DOHH2 (cell line): ENCODE data around the gene OR1N1.

Source experiments
- H3F3A ChIP-seq: fragments of 200-600 bp; sonication (generic), shearing (Covaris generic); 2 replicates; pipeline ENCODE4 v1.6.0; 2016; ENCODE audit warnings: antibody characterized with exemption, mild to moderate bottlenecking; ENCODE audit not compliant: control insufficient read depth, insufficient read depth
- H3K27ac ChIP-seq: fragments of 200-600 bp; sonication (generic); 2 replicates; pipeline ENCODE4 v1.5.1; 2014; ENCODE audit warnings: low read depth, mild to moderate bottlenecking, low read length, moderate library complexity
- H3K27me3 ChIP-seq: fragments of 200-600 bp; sonication (generic); 2 replicates; pipeline ENCODE4 v1.6.1; 2014; ENCODE audit warnings: mild to moderate bottlenecking, low read length, mixed read lengths; ENCODE audit not compliant: control insufficient read depth
- H3K36me3 ChIP-seq: fragments of 200-600 bp; sonication (generic); 2 replicates; pipeline ENCODE4 v1.6.1; 2014; ENCODE audit warnings: mild to moderate bottlenecking, low read length, moderate library complexity, mixed read lengths; ENCODE audit not compliant: control insufficient read depth
- H3K4me1 ChIP-seq: fragments of 200-600 bp; sonication (generic); 2 replicates; pipeline ENCODE4 v1.6.1; 2014; ENCODE audit warnings: mild to moderate bottlenecking, low read length, mixed read lengths; ENCODE audit not compliant: control insufficient read depth
- H3K4me2 ChIP-seq: fragments of 200-600 bp; sonication (generic); 2 replicates; pipeline ENCODE4 v1.6.0; 2014; ENCODE audit warnings: mild to moderate bottlenecking, low read length, moderate library complexity
- H3K4me3 ChIP-seq: fragments of 200-600 bp; sonication (generic); 2 replicates; pipeline ENCODE4 v1.5.1; 2014; ENCODE audit warnings: mild to moderate bottlenecking, low read length, mixed read lengths
- H3K79me2 ChIP-seq: fragments of 200-600 bp; sonication (generic); 2 replicates; pipeline ENCODE4 v1.6.1; 2014; ENCODE audit warnings: mild to moderate bottlenecking, low read length, mixed read lengths; ENCODE audit not compliant: control insufficient read depth
- H3K9me2 ChIP-seq: fragments of 200-600 bp; sonication (generic); replicated peaks from 2 replicates; pipeline ENCODE4 v1.6.1; 2014; ENCODE audit warnings: mild to moderate bottlenecking, low read length, mixed read lengths; ENCODE audit not compliant: control insufficient read depth
- H3K9me3 ChIP-seq: fragments of 200-600 bp; sonication (generic); 2 replicates; pipeline ENCODE4 v1.6.1; 2014; ENCODE audit warnings: antibody characterized with exemption, low read length, mixed read lengths; ENCODE audit not compliant: control insufficient read depth, insufficient read depth
- H4K20me1 ChIP-seq: fragments of 200-600 bp; sonication (generic); 2 replicates; pipeline ENCODE4 v1.6.0; 2014; ENCODE audit warnings: low read depth, mild to moderate bottlenecking, antibody characterized with exemption, low read length, moderate library complexity; ENCODE audit not compliant: control insufficient read depth, insufficient read depth
- CTCF ChIP-seq: fragments of 200-600 bp; sonication (generic); IDR thresholded peaks from one replicate; pipeline ENCODE4 v1.5.1; 2014; ENCODE audit warnings: antibody characterized with exemption, mild to moderate bottlenecking, low read depth, low read length; ENCODE audit not compliant: poor library complexity, severe bottlenecking
- EZH2phosphoT487 ChIP-seq: fragments of 200-600 bp; sonication (generic); IDR thresholded peaks from 2 replicates; pipeline ENCODE4 v1.6.1; 2017; ENCODE audit warnings: borderline replicate concordance, mild to moderate bottlenecking, antibody characterized with exemption, low read length, moderate library complexity, mixed read lengths

The OR1N1 gene, protein sequence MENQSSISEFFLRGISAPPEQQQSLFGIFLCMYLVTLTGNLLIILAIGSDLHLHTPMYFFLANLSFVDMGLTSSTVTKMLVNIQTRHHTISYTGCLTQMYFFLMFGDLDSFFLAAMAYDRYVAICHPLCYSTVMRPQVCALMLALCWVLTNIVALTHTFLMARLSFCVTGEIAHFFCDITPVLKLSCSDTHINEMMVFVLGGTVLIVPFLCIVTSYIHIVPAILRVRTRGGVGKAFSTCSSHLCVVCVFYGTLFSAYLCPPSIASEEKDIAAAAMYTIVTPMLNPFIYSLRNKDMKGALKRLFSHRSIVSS

DNA sequence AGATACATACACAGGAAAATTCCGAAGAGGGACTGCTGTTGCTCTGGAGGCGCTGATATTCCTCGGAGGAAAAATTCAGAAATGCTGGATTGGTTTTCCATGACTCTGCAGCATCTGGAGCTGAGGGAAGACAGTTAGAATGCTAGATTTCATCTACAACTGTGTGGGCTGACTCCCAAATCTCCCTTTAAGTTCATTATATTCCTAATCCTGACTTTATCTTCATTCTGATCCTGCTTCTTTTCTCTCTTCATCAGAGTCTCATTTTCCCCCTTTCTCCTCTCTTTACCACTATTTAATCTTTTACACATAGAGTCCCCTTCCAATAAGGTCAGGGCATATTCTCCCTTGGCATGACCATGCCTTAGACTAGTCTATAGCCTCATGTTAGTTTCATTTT lies at the start of gene OR1N1:
Gene OR1N1, minus strand, starts transcription at position 101 of the 400 bp plus-strand sequence. Its CDS starts 0 bp downstream, at position 101.
- Histone ChIP-seq H3K36me3 (no peaks in the 10 kb centered on the region), H3K9me3 (no peaks in the 10 kb centered on the region), H3K4me2 (no peak within 1 kb of the TSS), H3K27ac (no peak within 1 kb of the TSS), H3K79me2 (no peaks in the 10 kb centered on the region), H3K4me3 (no peak within 1 kb of the TSS), H4K20me1 (no peaks in the 10 kb centered on the region), H3F3A (no peaks in the 10 kb centered on the region), H3K4me1 (no peaks in the 10 kb centered on the region), H3K27me3 (peaks cover 15% of the 10 kb centered on the region), H3K9me2 (no peaks in the 10 kb centered on the region)
- TF ChIP-seq CTCF (no peak), EZH2phosphoT487 (no peak)

GRCh38 chr9:122572456-122572855 lies 45.4 kb upstream of the OR1N1 start:
- TF ChIP-seq EZH2phosphoT487 (no peak), CTCF (no peak)
- H3K4me2 ChIP-seq, result no peak overlapping the region

GRCh38 chr9:122567901-122568300 lies 40.8 kb upstream of the OR1N1 start:
- no peak overlapping the region for H3K4me2 ChIP-seq
- no peaks in the 10 kb centered on the region for H4K20me1 ChIP-seq
- H3K27ac ChIP-seq, result no peak overlapping the region
- no peaks in the 10 kb centered on the region for H3K36me3 ChIP-seq
- H3K79me2 ChIP-seq, result no peaks in the 10 kb centered on the region
- no peaks in the 10 kb centered on the region for H3K9me2 ChIP-seq
- no peaks in the 10 kb centered on the region for H3F3A ChIP-seq
- H3K4me3 ChIP-seq, result no peak overlapping the region
- TF ChIP-seq CTCF (no peak), EZH2phosphoT487 (no peak)
- no peaks in the 10 kb centered on the region for H3K4me1 ChIP-seq
- H3K27me3 ChIP-seq, result no peaks in the 10 kb centered on the region
- peaks cover 4% of the 10 kb centered on the region; the same call in 1 of the 2 replicates for H3K9me3 ChIP-seq

More at GRCh38 chr9:122572456-122572855, 45.4 kb upstream of the OR1N1 start:
- H3K27me3 ChIP-seq, result no peaks in the 10 kb centered on the region
- H3F3A ChIP-seq, result no peaks in the 10 kb centered on the region
- H3K4me3 ChIP-seq, result no peak overlapping the region
- no peaks in the 10 kb centered on the region for H3K9me3 ChIP-seq
- H3K4me1 ChIP-seq, result no peaks in the 10 kb centered on the region
- no peaks in the 10 kb centered on the region for H3K9me2 ChIP-seq
- H3K36me3 ChIP-seq, result no peaks in the 10 kb centered on the region
- no peak overlapping the region for H3K27ac ChIP-seq
- H4K20me1 ChIP-seq, result no peaks in the 10 kb centered on the region
- no peaks in the 10 kb centered on the region for H3K79me2 ChIP-seq
